ENCODE measurements around the gene RAPGEF4.
"Not testable (repeated sequence)": the region's sequence is repeated elsewhere in the genome, so short reads cannot be mapped to it uniquely, and the experiment has no call there.

Gene RAPGEF4

DNA sequence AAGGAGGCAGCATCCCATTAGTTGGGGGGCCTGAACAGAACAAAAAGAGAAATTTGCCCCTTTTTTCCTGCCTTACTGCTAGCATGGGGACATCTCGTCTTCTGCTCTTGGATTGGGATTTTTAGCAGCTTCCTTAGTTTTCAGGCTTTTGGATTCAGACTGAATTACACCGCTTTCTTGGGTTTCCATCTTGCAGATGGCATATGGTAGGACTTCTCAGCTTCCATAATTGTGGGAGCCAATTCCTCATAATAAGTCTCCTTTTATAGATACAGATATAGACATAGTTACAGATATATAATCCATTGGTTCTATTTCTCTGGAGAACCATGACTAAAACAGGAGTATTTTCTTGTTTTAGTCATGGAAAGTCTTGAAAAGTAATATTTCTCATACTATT lies 5.2 kb upstream of the RAPGEF4 start:
- no peak for DNase-seq

GRCh38 chr2:172734711-172735581 lies 699 bp upstream of the RAPGEF4 start:
- no peak for DNase-seq

DNA sequence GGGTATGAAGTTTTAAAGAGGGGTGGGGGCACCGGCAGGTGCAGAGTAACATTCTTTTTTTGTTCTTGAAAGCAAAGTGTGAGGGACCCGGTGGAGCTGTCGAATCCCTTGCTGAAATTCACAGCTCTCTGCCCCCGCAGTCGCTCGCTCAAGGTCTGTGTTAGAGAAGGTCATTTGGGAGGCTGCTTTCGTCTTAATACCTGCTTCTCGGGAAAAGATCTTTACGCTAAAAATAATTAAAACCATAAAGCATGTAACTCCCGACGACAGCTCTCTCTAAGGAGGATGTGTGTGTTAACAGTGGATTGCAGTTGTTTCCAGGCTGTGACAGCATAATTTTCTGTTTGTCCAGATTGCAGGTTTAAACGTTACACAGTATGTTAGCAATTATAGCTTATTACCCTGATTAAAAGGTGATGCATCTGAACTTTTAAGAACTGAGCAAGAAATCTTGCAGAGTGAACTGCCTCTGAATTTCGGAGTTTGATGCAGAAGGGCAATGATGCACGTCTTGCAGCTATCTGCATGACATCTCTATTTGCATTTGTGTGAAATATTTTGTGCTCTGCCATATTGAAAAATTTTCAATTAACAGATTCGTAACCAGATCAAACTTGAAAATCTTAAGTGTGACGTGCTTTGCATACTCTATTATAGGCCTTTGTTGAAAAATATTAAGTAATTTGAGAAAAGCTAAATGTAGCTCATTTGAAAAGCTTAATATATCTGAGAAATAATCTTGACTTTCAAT lies 954 bp downstream of the RAPGEF4 start:
- DNase-seq, result no peak

GRCh38 chr2:172739661-172740266 lies 4.1 kb downstream of the RAPGEF4 start:
- no peak for DNase-seq

DNA sequence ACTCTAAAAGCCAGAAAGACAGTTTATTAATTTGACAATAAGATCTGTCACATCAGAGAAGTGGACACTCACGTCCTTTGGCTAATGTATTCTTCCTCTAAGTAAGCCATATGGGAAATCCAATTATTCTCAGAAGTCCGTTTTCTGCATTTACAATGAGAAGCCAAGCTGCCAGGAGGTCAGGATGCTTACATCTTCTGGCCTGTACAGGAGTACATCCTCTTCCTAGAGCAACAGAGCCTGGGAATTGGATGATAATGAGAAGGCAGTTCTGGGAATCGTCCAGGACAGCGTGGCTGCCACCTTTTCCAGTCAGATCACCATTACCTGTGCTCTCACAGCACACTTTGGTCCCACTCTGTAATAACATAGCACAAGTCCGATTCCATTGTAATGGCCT lies 5.2 kb downstream of the RAPGEF4 start:
- DNase-seq, result no peak

GRCh38 chr2:172742931-172743540 lies 7.4 kb downstream of the RAPGEF4 start:
- no peak for DNase-seq

- DNase-seq, result no peak
These were observed 8.3 kb downstream of the RAPGEF4 start for GRCh38 chr2:172743898-172744297.

GRCh38 chr2:172745636-172746035 lies 10.0 kb downstream of the RAPGEF4 start:
- no peak for DNase-seq

- not testable (repeated sequence) for DNase-seq
These were observed 12.9 kb downstream of the RAPGEF4 start for GRCh38 chr2:172748543-172748942.

DNA sequence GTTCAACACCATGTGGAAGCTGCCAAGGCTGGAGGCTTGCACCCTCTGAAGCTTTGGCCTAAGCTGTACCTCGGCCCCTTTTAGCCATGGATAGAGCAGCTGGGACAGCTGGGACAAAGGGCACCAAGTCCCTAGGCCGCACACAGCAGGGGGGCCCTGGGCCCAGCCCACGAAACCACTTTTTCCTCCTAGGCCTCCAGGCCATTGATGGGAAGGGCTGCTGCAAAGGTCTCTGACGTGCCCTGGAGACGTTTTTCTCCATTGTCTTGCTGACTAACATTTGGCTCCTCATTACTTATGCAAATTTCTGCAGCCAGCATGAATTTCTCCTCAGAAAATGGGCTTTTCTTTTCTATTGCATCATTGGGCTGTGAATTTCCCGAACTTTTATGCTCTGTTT lies 13.7 kb downstream of the RAPGEF4 start:
- no peak for DNase-seq

DNA sequence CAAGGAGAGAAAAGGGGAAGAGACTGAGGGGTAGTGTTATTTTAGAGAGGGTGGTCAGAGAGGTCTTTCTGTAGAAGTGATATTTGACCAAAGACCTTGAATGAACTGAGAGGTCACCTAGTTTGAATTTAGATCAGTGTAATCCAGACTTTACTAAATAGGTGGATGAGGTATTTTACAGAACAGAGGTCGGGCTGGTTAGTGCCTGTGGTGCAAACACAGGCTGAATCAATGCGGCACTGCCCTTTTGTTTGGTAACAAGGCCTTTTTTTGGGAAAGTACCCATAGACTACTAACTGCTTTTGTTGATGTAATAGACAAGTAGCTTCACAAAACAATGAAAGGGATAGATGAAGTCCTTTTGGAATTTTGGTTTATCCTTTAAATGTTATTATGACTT lies 15.9 kb downstream of the RAPGEF4 start:
- no peak for DNase-seq

GRCh38 chr2:172753610-172754009 lies 18.0 kb downstream of the RAPGEF4 start:
- DNase-seq, result no peak

DNA sequence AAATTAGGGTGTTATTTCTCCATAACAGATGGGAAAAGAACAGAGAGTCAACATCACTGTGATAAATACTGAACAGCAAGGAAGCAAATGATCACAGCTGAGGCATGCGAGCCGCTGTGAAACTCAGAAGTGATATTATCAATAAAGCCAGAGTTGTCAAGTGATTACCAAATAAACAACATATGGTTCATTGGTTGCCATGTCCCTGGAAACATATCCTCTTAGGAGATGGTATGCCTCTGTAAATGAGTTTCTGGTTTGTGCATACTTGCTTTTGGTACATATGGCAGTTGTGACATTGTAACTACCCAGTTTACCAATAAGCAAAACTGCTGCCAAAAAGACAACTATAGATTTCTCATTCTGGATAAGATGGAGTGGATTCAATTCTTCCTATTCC lies 23.8 kb downstream of the RAPGEF4 start:
- DNase-seq, result no peak

GRCh38 chr2:172761306-172761705 lies 25.7 kb downstream of the RAPGEF4 start:
- no peak for DNase-seq

- no peak for DNase-seq
These were observed 26.9 kb downstream of the RAPGEF4 start for GRCh38 chr2:172762574-172762973.

DNA sequence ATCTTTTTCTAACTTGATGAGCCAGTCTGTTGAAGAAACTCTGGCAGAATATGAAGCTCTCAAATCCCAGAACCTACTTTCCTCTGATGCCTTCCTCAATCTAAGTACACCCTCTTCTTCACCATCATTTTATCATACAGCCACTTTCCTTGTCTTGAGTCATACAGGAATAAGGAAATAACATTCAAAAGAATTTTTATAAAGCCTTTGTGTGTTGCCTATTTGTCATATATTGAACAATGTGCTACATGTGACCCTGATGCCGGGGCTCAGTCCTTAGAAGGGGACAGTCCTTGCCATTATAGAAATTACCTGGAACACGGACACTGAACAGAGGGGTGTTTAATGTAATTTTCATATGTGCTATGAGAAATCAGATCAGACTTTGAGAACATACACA lies 27.4 kb downstream of the RAPGEF4 start:
- no peak for DNase-seq

DNA sequence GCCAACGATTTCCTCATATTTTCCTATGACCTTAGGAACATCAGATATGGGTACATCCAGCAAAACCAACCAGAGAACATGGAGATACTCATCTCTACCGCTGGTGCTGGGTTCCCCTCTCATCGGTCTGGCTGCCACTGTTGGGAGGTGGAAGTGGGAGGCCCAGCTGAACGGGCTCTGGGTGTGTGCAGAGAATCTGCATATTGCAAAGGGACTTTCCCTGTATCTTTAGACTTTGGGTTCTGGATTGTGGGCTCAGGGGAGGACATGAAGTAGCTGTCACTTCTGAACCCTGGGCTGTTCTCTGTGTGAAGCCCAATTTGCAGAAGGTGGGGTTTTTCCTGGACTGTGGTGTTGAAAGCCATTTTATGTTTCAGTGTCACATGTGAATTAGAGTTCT lies 30.0 kb downstream of the RAPGEF4 start:
- DNase-seq, result no peak

- no peak for DNase-seq
These were observed 32.8 kb downstream of the RAPGEF4 start for GRCh38 chr2:172768401-172768800.

DNA sequence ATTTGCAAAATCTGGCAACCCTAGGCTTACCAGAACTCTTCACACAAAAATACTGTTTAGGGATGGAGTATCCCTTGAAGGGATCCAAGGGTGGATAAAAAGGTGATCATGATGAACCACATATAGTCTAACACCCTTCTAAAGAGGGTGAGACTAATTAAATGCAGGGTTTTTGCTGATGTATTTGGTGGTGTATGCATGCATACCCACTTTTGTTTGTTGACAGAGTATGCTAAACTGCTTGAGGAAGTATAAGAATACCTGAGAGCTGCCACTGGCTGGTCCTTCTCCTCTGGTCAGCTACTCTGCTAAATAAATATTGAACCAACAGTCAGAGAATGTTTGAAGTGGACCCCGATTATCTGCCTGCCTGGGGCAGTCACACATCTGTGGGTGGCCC lies 34.2 kb downstream of the RAPGEF4 start:
- no peak for DNase-seq

DNA sequence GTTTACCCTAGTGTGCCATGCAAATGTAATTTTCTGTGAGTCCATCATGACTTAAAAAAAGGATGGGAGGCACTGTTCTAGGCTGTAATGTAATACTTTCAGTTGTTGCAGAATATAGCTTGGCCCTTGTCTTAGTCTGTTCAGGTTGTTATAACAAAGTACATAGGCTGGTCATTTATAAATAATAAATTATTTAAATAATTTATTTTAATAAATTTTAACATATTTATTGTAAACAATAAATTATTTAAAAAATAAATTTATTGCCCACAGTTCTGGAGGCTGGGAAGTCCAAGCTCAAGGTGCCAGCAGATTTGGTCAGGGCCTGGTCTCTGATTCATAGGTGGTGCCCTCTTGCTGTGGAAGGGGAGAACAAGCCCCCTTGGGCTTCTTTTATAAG lies 35.2 kb downstream of the RAPGEF4 start:
- DNase-seq, result no peak

GRCh38 chr2:172772633-172773032 lies 37.0 kb downstream of the RAPGEF4 start:
- no peak for DNase-seq

GRCh38 chr2:172774302-172774701 lies 38.7 kb downstream of the RAPGEF4 start:
- DNase-seq, result no peak

- DNase-seq, result no peak
These were observed 39.7 kb downstream of the RAPGEF4 start for GRCh38 chr2:172775319-172775718.
